ENCODE data around the gene FGF5. TPM values are rescaled to one million over a fixed set of nuclear protein-coding genes. Genes with fewer than 3 reads are reported as not detected.
A peak's percentile ranks its signal among the peaks of the same experiment; 100 is the strongest.

FGF5 gene
- total RNA-seq, 4 donors from 2014 or later, result 0.15 TPM; not detected in 3

DNA sequence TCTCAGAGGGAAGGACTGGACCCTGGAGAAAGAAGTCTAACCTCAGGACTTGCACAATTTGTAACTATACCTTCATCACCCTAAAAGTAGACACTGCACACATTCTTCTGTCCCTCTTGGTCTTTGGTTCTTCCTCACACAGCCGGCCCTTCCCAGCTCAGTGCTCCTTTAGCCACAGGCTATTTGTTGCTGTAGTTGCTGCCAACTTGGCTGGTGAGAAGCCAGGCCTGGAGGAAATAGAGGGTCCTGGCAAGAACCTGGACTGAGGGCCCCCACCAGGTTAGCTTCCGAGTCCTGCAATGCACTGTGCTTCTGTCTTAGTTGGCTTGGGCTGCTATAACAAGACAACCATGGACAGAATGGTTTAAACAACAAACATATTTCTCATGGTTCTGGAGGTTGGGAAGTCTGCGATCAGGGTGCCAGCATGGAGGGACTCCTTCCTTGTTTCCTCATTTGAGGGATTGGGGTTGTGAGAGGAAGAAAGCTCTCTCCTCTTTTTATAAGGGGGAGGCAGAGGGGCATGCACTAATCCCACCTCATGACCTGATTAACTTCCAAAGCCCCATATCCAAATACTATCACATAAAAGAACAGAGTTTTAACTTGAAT lies 4.4 kb upstream of the FGF5 start:
- intact Hi-C loops (cut with DNase I; ENCODE audit: low total_unique reads), result no loop called here
- Histone ChIP-seq H3K4me1 (no peaks in the 10 kb centered on the region), H3K27me3 (peaks cover 0 to 23% of the 10 kb centered on the region in 2 donors), H3K27ac (no peak overlapping the region), H3K36me3 (no peaks in the 10 kb centered on the region), H3K9me3 (no peaks in the 10 kb centered on the region), H3K4me3 (no peak overlapping the region)
- DNase-seq, result no peak
- TF ChIP-seq POLR2A (IDR thresholded peaks at IDR 0.05), result no peak
- no peak for TF ChIP-seq CTCF (IDR thresholded peaks at IDR 0.05)

- Histone ChIP-seq H3K9me3 (no peaks in the 10 kb centered on the region), H3K4me3 (no peak overlapping the region), H3K27me3 (peaks cover 0 to 23% of the 10 kb centered on the region in 2 donors), H3K27ac (no peak overlapping the region), H3K36me3 (no peaks in the 10 kb centered on the region), H3K4me1 (no peaks in the 10 kb centered on the region)
- TF ChIP-seq CTCF (IDR thresholded peaks at IDR 0.05), result no peak
- no peak for TF ChIP-seq POLR2A (IDR thresholded peaks at IDR 0.05)
- intact Hi-C loops (cut with DNase I; ENCODE audit: low total_unique reads), result no loop called here
- DNase-seq, result no peak
Observed at GRCh38 chr4:80263541-80264351, 2.7 kb upstream of the FGF5 start.

DNA sequence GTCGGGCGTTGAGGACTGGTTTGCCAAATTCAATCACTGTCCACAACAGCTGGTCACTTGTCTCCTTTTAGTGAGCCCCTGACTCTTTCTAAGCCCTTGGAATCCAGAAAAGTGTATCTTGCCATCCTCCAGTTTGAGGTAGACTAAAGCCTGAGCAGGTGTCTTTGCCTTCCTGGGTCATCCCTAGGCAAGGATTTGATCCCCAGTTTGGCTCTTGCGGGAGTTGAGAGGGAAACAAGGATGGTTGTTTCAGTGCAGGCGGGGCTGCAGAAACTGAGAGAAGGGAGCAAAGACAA lies 2.2 kb upstream of the FGF5 start:
- Histone ChIP-seq H3K4me3 (no peak overlapping the region), H3K4me1 (no peaks in the 10 kb centered on the region), H3K9me3 (no peaks in the 10 kb centered on the region), H3K36me3 (no peaks in the 10 kb centered on the region), H3K27ac (no peak overlapping the region), H3K27me3 (peaks cover 0 to 23% of the 10 kb centered on the region in 2 donors)
- TF ChIP-seq POLR2A (IDR thresholded peaks at IDR 0.05), result no peak
- intact Hi-C loops (cut with DNase I; ENCODE audit: low total_unique reads), result no loop called here
- DNase-seq, result no peak

DNA sequence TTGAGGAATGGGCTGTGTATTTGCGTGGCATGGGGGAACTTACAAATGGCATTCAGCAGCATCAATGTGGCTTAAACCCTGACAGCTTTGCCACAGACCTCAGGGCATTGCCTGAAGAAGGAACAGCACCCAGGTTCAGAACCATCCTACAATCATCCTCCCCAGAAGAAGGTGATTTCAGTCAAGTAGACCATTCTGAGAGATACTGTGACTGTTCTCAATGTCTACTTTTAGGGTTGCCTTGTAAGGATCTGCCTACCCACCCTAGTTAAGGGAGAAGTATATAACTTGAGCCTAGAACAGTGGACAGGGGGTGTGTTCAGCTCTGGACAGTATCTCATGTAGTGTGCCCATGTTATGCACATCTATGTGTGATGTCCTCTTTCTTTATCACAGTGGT lies 1.6 kb upstream of the FGF5 start:
- H3K27me3 ChIP-seq, result peaks cover 0 to 23% of the 10 kb centered on the region in 2 donors
- TF ChIP-seq CTCF (IDR thresholded peaks at IDR 0.05) (no peak), POLR2A (IDR thresholded peaks at IDR 0.05) (no peak)
- no peak for DNase-seq

GRCh38 chr4:80265571-80266252 lies 752 bp upstream of the FGF5 start:
- H3K27me3 ChIP-seq, result peaks cover 0 to 23% of the 10 kb centered on the region in 2 donors
- H3K9me3 ChIP-seq, result no peaks in the 10 kb centered on the region
- intact Hi-C loops (cut with DNase I; ENCODE audit: low total_unique reads), result no loop called here
- H3K4me1 ChIP-seq, result no peaks in the 10 kb centered on the region
- H3K4me3 ChIP-seq, result peak overlapping the region; percentile 29 to 38
- no peak overlapping the region for H3K27ac ChIP-seq
- H3K36me3 ChIP-seq, result no peaks in the 10 kb centered on the region
- no peak for TF ChIP-seq POLR2A (IDR thresholded peaks at IDR 0.05)
- no peak for TF ChIP-seq CTCF (IDR thresholded peaks at IDR 0.05)
- DNase-seq, result no peak

More for the DNA sequence above, 1.6 kb upstream of the FGF5 start:
- H3K4me1 ChIP-seq, result no peaks in the 10 kb centered on the region
- H3K9me3 ChIP-seq, result no peaks in the 10 kb centered on the region
- H3K4me3 ChIP-seq, result no peak overlapping the region
- intact Hi-C loops (cut with DNase I; ENCODE audit: low total_unique reads), result no loop called here
- no peak overlapping the region for H3K27ac ChIP-seq
- no peaks in the 10 kb centered on the region for H3K36me3 ChIP-seq
